HG03439 (cell line): ENCODE results near the gene PPP1R36.
A peak's percentile ranks its signal among the peaks of the same experiment; 100 is the strongest.
"Not testable (repeated sequence)": the region's sequence is repeated elsewhere in the genome, so short reads cannot be mapped to it uniquely, and the experiment has no call there.

Source experiments
- ATAC-seq: cut with Tn5 transposase; IDR thresholded peaks from one replicate; pipeline ENCODE4 v1.9.1; 2021; ENCODE audit warnings: mild to moderate bottlenecking, moderate library complexity; ENCODE audit not compliant: unreplicated experiment

The PPP1R36 gene

DNA sequence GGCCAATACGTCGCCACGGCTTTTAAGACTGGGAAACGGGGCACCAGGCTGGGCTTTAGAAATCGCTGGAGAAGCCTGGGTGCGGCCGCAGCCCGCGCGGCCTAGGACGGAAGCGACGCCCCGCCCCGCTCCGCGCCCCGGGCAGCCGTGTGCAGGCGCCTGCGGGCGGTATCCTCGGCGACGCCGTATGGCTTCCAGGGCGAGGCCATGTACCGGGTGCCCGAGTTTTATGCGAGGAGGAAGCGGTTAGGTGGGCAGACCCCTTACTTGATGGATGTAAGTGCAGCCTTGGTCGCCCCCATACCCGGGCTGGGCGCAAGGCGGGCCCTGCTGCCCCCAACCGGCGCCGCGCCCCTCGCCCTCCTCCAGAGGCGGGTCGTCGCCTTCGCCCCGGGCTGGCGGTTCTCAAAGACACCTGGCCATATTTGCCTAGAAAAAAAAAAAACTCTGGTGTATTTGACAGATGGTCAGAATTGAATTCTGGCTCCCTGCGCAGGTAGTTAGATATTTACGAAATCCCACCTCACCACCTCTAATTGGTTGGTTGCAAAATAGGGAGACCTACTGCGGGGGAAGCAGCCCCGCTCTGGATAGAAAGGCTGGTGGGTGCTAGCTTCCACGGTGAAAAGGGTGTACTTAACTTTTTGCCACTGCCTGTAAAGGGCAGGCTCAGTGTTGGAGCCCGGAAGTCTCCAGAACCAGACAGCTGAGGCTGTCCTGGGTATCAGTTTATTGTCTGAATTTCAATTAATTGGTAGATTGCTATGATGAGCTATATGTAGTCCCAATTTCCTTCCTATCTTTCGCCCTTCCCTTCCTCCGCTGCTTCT, at the start of gene PPP1R36:
Gene PPP1R36, plus strand, starts transcription at position 171 of the 830 bp plus-strand sequence. Its CDS starts 37 bp downstream, at position 208.
- no peak for ATAC-seq

DNA sequence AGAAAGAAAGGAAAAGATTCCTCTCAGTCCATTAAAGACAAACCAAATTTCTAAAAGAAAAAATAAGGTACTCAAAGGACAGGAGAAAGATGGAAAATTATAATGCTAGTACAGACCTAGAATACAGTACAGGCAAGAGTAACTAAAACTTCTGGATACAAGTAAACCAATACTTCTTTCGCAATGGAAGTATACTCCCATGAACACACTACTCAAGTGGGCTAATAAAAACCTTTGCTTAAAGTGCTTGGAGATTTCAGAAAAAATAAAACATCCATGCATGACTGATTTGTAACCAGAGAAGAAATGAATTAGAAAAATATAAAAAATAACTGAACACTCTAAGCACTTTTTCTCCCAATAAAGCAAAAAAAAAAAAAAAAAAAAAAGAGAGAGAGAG, 49.7 kb upstream of the PPP1R36 start:
- ATAC-seq, result no peak

- no peak for ATAC-seq
Measured at GRCh38 chr14:64501411-64502171, 48.2 kb upstream of the PPP1R36 start.

DNA sequence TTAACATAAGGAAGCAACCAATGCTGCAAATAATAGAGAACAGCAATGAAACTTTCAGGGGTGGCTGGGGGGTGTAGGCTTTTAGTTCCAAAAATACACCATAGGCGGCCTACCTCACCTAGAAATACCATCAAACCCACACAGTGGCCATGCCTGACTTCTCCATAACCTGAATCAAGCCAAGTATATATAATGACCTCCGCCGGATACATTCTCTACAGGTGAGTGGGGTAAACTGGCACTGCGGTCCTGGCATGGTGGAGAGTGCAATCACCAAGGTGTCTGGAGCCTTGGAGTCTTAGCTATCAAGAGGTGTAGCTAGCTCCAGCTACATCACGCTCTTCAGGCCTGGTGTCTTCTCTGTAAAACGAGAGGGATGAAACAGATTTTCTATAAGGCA, 47.3 kb upstream of the PPP1R36 start:
- no peak for ATAC-seq

DNA sequence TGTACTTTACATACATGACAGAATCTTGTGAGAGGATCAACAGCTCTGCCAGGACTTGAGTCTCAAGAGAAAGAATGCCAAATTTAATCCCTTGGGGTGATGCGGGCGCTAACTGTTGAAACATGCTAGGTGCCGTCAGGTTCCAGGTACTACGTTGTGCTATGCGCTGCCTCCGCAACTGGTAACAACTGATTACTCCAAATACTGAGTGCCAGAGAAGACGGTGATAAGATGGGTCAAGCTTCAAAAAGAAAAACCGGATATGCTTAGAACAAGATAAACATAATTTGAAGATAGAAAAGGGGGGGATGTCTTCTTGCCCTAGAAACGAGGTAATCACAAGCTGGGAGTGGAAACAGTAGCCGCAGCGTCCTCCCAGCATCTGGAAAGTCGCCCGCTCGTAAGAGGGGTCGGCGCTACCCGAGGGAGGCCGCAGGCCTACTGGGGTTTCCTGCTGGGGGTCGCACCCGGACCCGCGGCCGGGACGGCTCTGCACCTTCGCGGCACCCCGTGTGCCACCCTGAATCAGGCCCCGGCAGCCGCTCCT, 46.8 kb upstream of the PPP1R36 start:
- peak; percentile 4 for ATAC-seq

GRCh38 chr14:64503434-64504309, 46.1 kb upstream of the PPP1R36 start, which contains the start of gene ZBTB25:
ZBTB25 (minus strand) TSS chr14:64503838; CDS start chr14:64490533, 13,305 bp downstream.
- ATAC-seq, result peak; percentile 64

GRCh38 chr14:64504310-64504896, 45.4 kb upstream of the PPP1R36 start, which contains the start of gene ZBTB1:
ZBTB1 (plus strand) TSS chr14:64504770; CDS start chr14:64521505, 16,735 bp downstream.
- peak; percentile 20 for ATAC-seq

DNA sequence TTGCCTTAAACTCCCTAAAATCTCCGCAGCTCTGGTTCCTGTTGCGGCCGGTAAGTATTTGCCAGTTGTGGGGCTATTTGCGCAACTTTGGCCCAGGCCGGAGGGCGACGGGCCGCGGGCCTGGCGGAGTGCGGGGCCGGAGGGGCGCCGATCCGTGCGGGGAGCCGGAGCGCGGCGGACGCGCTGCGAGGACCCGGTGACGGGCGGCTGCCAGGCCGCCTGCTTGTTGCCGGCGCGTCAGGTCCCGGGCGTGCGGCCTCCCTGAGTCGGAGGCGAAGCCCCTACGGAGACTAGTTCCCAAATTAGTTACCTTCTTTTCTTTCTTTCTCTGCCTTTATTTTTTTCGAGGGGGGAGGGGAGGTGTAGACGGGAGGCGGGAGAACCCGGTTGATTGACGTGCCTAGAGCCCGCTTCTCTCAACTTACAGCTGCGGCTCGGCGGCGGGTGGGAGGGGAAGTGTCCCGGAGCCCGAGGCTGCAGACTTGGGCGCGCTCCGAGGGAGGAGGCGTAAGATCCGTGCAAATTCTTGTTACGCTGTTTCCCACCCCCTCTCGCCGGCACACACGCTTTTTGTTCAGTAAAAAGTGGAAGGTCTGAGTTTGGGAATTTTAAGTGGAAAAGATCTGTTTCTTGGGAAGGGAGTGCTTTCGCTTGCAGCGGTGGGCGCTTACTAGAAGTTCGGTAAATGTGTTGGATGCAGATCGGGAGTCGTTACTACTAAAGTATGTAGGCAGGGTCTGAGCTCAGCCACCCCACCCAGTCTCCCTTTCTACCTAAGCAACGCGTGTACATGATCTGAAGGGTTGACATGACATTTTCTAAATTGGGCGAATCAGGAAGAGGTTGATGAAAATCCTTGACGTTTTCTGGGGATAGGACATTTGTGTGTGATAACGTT, 44.6 kb upstream of the PPP1R36 start:
- no peak for ATAC-seq

GRCh38 chr14:64506721-64507120, 43.0 kb upstream of the PPP1R36 start:
- ATAC-seq, result no peak

DNA sequence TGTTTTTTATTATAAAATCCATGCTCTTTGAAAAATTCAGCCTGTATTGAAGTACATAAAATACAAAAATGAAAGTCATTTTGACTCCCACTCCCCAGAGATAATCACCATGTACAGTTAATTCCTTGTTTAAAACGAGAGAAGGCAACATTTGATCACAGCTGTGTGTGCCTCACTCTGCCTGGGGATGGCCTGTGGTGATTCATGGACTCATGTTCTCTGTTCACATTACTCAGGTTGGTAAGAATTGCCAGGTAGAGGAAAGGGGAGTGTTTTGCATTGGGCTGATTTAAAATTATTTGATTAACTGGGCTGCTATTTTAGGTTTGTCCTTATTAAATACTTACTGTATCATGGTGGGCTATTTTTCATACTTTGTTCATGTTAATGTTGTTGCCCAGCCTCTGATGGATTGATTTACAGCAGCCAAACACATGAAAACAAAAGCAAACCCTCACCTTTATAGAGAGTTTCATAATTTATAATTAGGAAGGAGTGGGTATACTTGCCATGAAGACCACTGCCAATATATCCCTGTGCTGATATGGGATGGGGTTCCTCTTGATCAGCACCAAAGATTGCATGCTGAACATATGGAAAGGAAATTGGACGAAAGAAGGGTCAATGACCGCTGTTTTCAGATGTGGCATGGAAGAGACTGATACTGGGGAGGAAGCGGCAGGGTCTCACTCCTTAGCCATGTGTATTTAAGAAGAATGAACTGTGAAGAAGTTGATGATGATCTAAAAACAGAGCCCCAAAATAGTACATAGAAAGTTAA, 42.2 kb upstream of the PPP1R36 start:
- ATAC-seq, result no peak

DNA sequence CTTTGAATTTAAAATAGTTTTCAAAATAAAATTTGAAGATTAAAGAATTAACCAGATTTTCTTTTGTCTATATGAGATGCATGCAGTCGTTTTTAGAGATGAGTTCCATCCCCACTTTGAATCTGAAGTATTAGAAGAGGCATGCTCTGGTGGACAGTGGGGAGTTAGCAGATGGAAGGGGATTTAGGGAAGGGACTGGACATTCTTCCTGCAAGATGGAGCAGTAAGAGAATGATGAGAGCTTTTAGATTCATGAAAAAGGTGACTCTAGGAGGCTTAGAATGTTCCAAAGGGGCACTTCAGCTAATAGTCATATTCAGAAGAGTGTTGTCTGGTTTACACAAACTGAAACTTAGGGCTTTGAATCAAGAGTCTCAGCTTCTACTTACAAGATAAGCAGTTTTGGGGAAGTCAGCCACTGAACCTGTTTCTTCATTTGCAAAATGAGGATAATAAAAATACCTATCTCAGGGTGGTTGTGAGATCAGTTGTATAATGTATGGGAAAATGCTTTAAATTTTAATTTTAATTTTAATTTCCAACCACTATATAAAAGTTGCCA, 41.5 kb upstream of the PPP1R36 start:
- no peak for ATAC-seq

GRCh38 chr14:64509036-64509435, 40.7 kb upstream of the PPP1R36 start:
- ATAC-seq, result no peak

DNA sequence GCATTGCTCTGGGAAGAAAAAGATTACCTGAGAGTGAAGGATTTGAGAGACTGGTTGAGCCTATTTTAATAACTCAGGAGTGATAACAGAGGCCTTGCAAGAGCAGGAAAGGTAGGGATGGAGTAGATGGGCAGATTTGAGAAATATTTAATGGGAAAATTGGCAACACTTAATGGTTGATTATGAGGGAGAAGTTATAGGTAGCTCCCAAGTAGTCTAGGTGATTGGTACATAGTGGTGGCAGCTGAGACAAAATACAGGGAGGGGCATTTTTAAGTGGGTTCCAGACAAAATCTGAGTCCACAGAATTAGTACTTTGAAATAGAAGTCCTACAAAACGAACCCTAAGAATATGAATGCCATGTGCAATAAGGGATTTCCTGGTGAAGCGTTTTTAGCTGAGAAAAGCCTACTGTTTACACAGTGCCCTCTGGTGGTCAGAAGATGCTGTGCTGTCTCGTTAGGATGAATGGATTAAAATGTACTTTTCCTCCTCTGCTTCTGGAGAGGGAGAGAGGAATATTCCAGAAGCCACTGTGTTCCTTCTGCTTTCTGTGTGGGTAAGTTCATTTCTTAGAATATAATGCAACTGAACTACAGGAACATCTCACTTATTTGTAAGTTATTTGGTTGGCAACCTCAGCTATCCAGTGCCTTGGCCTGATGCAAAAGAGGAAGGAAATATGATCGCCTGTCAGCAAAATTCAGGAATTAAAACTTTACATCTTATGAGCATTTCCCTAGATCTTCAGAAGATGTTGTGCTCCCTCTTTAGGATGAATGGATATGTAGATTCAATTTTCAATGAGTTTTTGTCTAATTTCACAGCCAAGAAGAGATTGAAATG, 38.7 kb upstream of the PPP1R36 start:
- ATAC-seq, result no peak

DNA sequence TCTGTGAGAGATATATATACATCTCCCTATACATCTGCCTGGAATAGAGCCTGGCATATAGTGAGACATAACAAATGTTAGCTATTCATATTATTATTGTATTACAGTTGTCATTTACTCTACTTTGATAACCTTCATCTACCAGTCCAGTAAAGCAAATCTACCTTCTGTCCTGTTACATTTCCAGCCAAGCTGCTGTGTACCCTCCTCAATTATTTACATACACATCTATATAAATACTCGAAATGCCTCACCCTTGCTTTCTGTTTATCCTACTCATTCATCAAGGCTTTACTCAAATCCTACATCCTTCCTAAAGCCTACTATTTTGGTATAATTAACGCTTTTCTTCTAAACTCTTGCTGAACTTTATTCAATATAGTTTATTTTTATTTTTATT, 36.5 kb upstream of the PPP1R36 start:
- no peak for ATAC-seq

DNA sequence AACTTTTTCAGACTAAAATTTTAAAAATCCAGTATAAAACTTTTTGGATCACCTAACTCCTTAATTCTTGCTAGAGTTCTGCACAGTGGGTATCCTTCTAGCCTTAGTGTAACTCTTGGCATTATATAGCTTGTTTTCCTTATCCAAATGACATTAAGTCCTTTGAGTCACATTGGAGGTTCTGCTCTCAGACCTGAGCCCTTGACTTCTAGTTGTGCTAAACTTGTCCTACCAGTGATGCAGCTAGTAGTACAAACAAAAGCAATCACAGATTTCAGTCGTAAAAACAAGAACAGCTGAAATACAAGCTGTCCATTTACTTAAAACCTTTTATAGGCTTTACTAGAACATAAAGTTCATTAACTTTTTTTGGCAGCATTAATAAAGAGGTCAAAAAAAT, 34.7 kb upstream of the PPP1R36 start:
- no peak for ATAC-seq

DNA sequence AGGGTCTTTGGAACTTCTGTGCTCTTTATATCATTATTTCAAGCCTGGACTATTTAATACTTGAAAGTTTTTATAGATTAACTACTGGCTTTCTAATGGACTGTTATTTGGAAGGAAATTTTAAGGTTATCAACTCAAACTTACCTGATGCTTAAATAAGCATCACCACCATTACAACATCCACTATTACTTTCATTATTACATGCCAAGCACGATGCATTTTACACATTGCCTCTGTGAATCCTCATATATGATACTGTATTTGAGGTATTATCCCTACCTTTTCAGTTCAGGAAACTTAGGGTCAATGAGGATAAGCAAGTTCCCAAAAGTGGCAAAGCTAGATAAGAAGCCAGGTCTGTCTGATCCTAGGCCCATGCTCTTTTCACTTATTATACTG, 32.8 kb upstream of the PPP1R36 start:
- ATAC-seq, result no peak

- not testable (repeated sequence) for ATAC-seq
Measured at GRCh38 chr14:64517667-64518066, 32.1 kb upstream of the PPP1R36 start.
